A549 (cell line): Measurements from ENCODE around the gene ASMT.

Experiments
- CHD4 ChIP-seq: fragments of 200-600 bp; sonication (generic); IDR thresholded peaks from 2 replicates; pipeline ENCODE4 v1.6.1; 2016; ENCODE audit warnings: antibody characterized with exemption, mild to moderate bottlenecking, borderline replicate concordance
- CTCF ChIP-seq: fragments of >200 bp; sonication (Bioruptor Twin); formaldehyde crosslinking; IDR thresholded peaks from 3 replicates; pipeline ENCODE4 v1.5.1; 2016
- EP300 ChIP-seq, 2 experiments: fragments of >200 bp; sonication (Bioruptor Twin); formaldehyde crosslinking; IDR thresholded peaks; 2 replicates in 1 of 2; 3 replicates in 1 of 2; pipeline ENCODE4 v1.6.1; 2016 to 2017
- HMGXB4 ChIP-seq: fragments of 250-450 bp; sonication (Bioruptor Pico); IDR thresholded peaks from 2 replicates; pipeline ENCODE4 v1.5.0; 2021; ENCODE audit warnings: mild to moderate bottlenecking, moderate library complexity, borderline replicate concordance
- MAFK ChIP-seq: fragments of 450-650 bp; IDR thresholded peaks from 2 replicates; pipeline ENCODE4 v1.6.1; 2014; ENCODE audit not compliant: partially characterized antibody
- MAX ChIP-seq: IDR thresholded peaks from 2 replicates; pipeline ENCODE4 v1.6.1; 2012
- PHF8 ChIP-seq: fragments of 200-600 bp; sonication (generic); IDR thresholded peaks from 2 replicates; pipeline ENCODE4 v1.6.1; 2016; ENCODE audit warnings: low read depth, mild to moderate bottlenecking, antibody characterized with exemption, moderate library complexity, borderline replicate concordance
- POLR2A ChIP-seq: IDR thresholded peaks from 2 replicates; pipeline ENCODE4 v1.6.1; 2012; ENCODE audit warnings: mild to moderate bottlenecking, low read length
- POLR2AphosphoS2 ChIP-seq: conservative IDR thresholded peaks from 2 replicates; pipeline ENCODE4 v1.6.1; 2012; ENCODE audit warnings: low read length, improper control_type of control experiment, inconsistent platforms
- SREBF2 ChIP-seq: fragments of 450-650 bp; IDR thresholded peaks from 2 replicates; pipeline ENCODE4 v1.6.1; 2014; ENCODE audit warnings: mild to moderate bottlenecking, moderate library complexity
- ZNF302 ChIP-seq: fragments of 250-450 bp; sonication (Bioruptor Pico); IDR thresholded peaks from 2 replicates; pipeline ENCODE4 v1.9.0; 2021; ENCODE audit warnings: inconsistent platforms, mild to moderate bottlenecking, moderate library complexity

- TF ChIP-seq CTCF (no peak), MAFK (no peak), EP300 (IDR thresholded peaks at IDR 0.05) (no peak), MAX (no peak), POLR2A (no peak), CHD4 (no peak), SREBF2 (no peak), HMGXB4 (CRISPR knock-in tag) (no peak), POLR2AphosphoS2 (no peak), ZNF302 (CRISPR knock-in tag) (no peak), PHF8 (no peak)
Measured at GRCh38 chrX:1609311-1609710, 5.5 kb upstream of the ASMT start.
